Measurements from ENCODE around the gene LSM7. TPM values are rescaled to one million over a fixed set of nuclear protein-coding genes. Genes with fewer than 3 reads are reported as not detected.

LSM7 gene
- total RNA-seq, 6 experiments from 2014 or later = 22.4 to 64.2 (median 28.2) TPM

GRCh38 chr19:2335848-2336247, 7.5 kb upstream of the LSM7 start:
- H3K4me1 ChIP-seq = peaks cover 0 to 4% (median 0%) of the 10 kb centered on the region in 4 donors
- no peak for ATAC-seq

GRCh38 chr19:2334986-2335846, 6.8 kb upstream of the LSM7 start:
- H3K9me3 ChIP-seq = no peaks in the 10 kb centered on the region
- no peak overlapping the region for H3K27ac ChIP-seq
- 82% methylated on average over 14 of the region's 26 CpGs for WGBS (ENCODE audit: insufficient coverage, low coverage, low lambda C conversion rate, missing lambda C conversion rate)
- no peak for TF ChIP-seq POLR2A (IDR thresholded peaks at IDR 0.05)
- no peak for TF ChIP-seq CTCF (IDR thresholded peaks at IDR 0.05)
- DNase-seq (no peak), ATAC-seq (no peak)
- peaks cover 0 to 11% (median 0%) of the 10 kb centered on the region in 4 donors for H3K4me1 ChIP-seq
- intact Hi-C loops (cut with DNase I) = loop anchor here in 1 of 2 donors (10.0 kb wide), 1 partner anchor 50 kb away; no protein-coding TSS in a partner anchor
- H3K36me3 ChIP-seq = peaks cover 0 to 3% (median 0%) of the 10 kb centered on the region in 4 donors
- no peaks in the 10 kb centered on the region for H3K27me3 ChIP-seq
- H3K4me3 ChIP-seq = no peak overlapping the region

More at GRCh38 chr19:2335848-2336247, 7.5 kb upstream of the LSM7 start:
- 96% methylated on average over 3 of the region's 3 CpGs for WGBS (ENCODE audit: insufficient coverage, low coverage, low lambda C conversion rate, missing lambda C conversion rate)
- intact Hi-C loops (cut with DNase I) = loop anchor here in 1 of 2 donors (10.0 kb wide), 1 partner anchor 49 kb away; no protein-coding TSS in a partner anchor
- Histone ChIP-seq H3K27ac (no peak overlapping the region), H3K9me3 (no peaks in the 10 kb centered on the region), H3K4me3 (no peak overlapping the region), H3K27me3 (no peaks in the 10 kb centered on the region), H3K36me3 (peaks cover 0 to 3% (median 0%) of the 10 kb centered on the region in 4 donors)
- DNase-seq = no peak
- no peak for TF ChIP-seq CTCF (IDR thresholded peaks at IDR 0.05)
- no peak for TF ChIP-seq POLR2A (IDR thresholded peaks at IDR 0.05)

GRCh38 chr19:2334426-2334825, 6.0 kb upstream of the LSM7 start:
- Histone ChIP-seq H3K36me3 (no peaks in the 10 kb centered on the region), H3K27ac (no peak overlapping the region), H3K4me3 (no peak overlapping the region), H3K27me3 (no peaks in the 10 kb centered on the region), H3K9me3 (no peaks in the 10 kb centered on the region), H3K4me1 (peaks cover 0 to 18% (median 2%) of the 10 kb centered on the region in 4 donors)
- TF ChIP-seq POLR2A (IDR thresholded peaks at IDR 0.05) (no peak), CTCF (IDR thresholded peaks at IDR 0.05) (no peak)
- WGBS (ENCODE audit: insufficient coverage, low coverage, low lambda C conversion rate, missing lambda C conversion rate) = no CpG with 5 or more reads among the region's 27 CpGs
- DNase-seq (no peak), ATAC-seq (no peak)
- intact Hi-C loops (cut with DNase I) = loop anchor here in 1 of 2 donors (10.0 kb wide), 1 partner anchor 50 kb away; no protein-coding TSS in a partner anchor

GRCh38 chr19:2333807-2334211, 5.4 kb upstream of the LSM7 start:
- TF ChIP-seq POLR2A (IDR thresholded peaks at IDR 0.05) = no peak
- no peak for TF ChIP-seq CTCF (IDR thresholded peaks at IDR 0.05)

More at GRCh38 chr19:2333807-2334211, 5.4 kb upstream of the LSM7 start:
- no peak overlapping the region for H3K4me3 ChIP-seq
- intact Hi-C loops (cut with DNase I) = loop anchor here in 1 of 2 donors (10.0 kb wide), 1 partner anchor 51 kb away; no protein-coding TSS in a partner anchor
- DNase-seq = no peak
- no peaks in the 10 kb centered on the region for H3K27me3 ChIP-seq
- no peak for ATAC-seq
- H3K36me3 ChIP-seq = no peaks in the 10 kb centered on the region
- H3K4me1 ChIP-seq = peaks cover 0 to 22% (median 4%) of the 10 kb centered on the region in 4 donors
- H3K27ac ChIP-seq = no peak overlapping the region
- no peaks in the 10 kb centered on the region for H3K9me3 ChIP-seq
- WGBS (ENCODE audit: insufficient coverage, low coverage, low lambda C conversion rate, missing lambda C conversion rate) = no CpG with 5 or more reads among the region's 11 CpGs
